ENCODE results near the gene USP6NL.
A peak's percentile ranks its signal among the peaks of the same experiment; 100 is the strongest.

- TF ChIP-seq CEBPZ (IDR thresholded peaks at IDR 0.05; ENCODE audit: low read depth, low read length) = no peak
- peak; percentile 85 to 93 (median 88); a peak in 5 of 6 replicates for TF ChIP-seq CTCF (IDR thresholded peaks at IDR 0.05 in 2 of 3, conservative IDR thresholded peaks at IDR 0.05 in 1 of 3; ENCODE audit: control insufficient read depth in 2 of 3, extremely low read depth in 1 of 3, insufficient read depth in 1 of 3, low read depth in 3 of 3, low read length in 3 of 3)
- TF ChIP-seq, protein P1, sequence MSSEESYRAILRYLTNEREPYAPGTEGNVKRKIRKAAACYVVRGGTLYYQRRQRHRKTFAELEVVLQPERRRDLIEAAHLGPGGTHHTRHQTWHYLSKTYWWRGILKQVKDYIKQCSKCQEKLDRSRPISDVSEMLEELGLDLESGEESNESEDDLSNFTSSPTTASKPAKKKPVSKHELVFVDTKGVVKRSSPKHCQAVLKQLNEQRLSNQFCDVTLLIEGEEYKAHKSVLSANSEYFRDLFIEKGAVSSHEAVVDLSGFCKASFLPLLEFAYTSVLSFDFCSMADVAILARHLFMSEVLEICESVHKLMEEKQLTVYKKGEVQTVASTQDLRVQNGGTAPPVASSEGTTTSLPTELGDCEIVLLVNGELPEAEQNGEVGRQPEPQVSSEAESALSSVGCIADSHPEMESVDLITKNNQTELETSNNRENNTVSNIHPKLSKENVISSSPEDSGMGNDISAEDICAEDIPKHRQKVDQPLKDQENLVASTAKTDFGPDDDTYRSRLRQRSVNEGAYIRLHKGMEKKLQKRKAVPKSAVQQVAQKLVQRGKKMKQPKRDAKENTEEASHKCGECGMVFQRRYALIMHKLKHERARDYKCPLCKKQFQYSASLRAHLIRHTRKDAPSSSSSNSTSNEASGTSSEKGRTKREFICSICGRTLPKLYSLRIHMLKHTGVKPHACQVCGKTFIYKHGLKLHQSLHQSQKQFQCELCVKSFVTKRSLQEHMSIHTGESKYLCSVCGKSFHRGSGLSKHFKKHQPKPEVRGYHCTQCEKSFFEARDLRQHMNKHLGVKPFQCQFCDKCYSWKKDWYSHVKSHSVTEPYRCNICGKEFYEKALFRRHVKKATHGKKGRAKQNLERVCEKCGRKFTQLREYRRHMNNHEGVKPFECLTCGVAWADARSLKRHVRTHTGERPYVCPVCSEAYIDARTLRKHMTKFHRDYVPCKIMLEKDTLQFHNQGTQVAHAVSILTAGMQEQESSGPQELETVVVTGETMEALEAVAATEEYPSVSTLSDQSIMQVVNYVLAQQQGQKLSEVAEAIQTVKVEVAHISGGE (CRISPR knock-in tag; IDR thresholded peaks at IDR 0.05) = no peak
Measured at GRCh38 chr10:11515596-11516430, 95.6 kb downstream of the USP6NL start.

Measured in GM12878 (cell line).